Measurements from ENCODE around the gene JOSD1.

- TF ChIP-seq SIN3A (IDR thresholded peaks at IDR 0.05; ENCODE audit: low read depth, low read length): no peak
- TF ChIP-seq CTCF (IDR thresholded peaks at IDR 0.05 in 2 of 3, conservative IDR thresholded peaks at IDR 0.05 in 1 of 3; ENCODE audit: control insufficient read depth in 2 of 3, extremely low read depth in 1 of 3, insufficient read depth in 1 of 3, low read depth in 3 of 3, low read length in 3 of 3): no peak
- TF ChIP-seq ZBED1 (IDR thresholded peaks at IDR 0.05; ENCODE audit: borderline replicate concordance): no peak
- TF ChIP-seq POLR2A (IDR thresholded peaks at IDR 0.05; ENCODE audit: low read depth, low read length): no peak
Measured at GRCh38 chr22:38638728-38639127, 62.0 kb downstream of the JOSD1 start.
